GM12878 (cell line): Measurements from ENCODE around the gene C2CD5. TPM values are rescaled to one million over a fixed set of nuclear protein-coding genes. Genes with fewer than 3 reads are reported as not detected.

Experiments used
- ASH2L ChIP-seq: fragments of 300-600, 200-600 bp; sonication (generic); IDR thresholded peaks from 2 replicates; pipeline ENCODE4 v1.6.1; 2017; ENCODE audit warnings: low read depth, mild to moderate bottlenecking, borderline replicate concordance
- ATF7 ChIP-seq: fragments of 450-650 bp; IDR thresholded peaks from 2 replicates; pipeline ENCODE4 v1.6.1; 2016; ENCODE audit warnings: low read depth, mild to moderate bottlenecking
- CBFB ChIP-seq: IDR thresholded peaks from 2 replicates; pipeline ENCODE4 v1.6.1; 2016; ENCODE audit warnings: antibody characterized with exemption, low read depth
- CEBPZ ChIP-seq: fragments of 150-350 bp; IDR thresholded peaks from 2 replicates; pipeline ENCODE4 v1.6.1; 2016; ENCODE audit warnings: low read depth, low read length
- CREB1 ChIP-seq: IDR thresholded peaks from 2 replicates; pipeline ENCODE4 v1.6.1; 2012; ENCODE audit warnings: low read depth, mild to moderate bottlenecking, inconsistent platforms
- JUND ChIP-seq: IDR thresholded peaks from 2 replicates; pipeline ENCODE4 v1.6.1; 2012; ENCODE audit warnings: low read depth, mild to moderate bottlenecking, low read length, improper control_type of control experiment, moderate library complexity
- MLLT1 ChIP-seq: fragments of 450-650 bp; IDR thresholded peaks from 2 replicates; pipeline ENCODE4 v1.6.1; 2016; ENCODE audit warnings: mild to moderate bottlenecking
- MTA2 ChIP-seq: fragments of 450-650 bp; IDR thresholded peaks from 2 replicates; pipeline ENCODE4 v1.6.1; 2016; ENCODE audit warnings: low read depth, mild to moderate bottlenecking, moderate library complexity
- PBX3 ChIP-seq: IDR thresholded peaks from 2 replicates; pipeline ENCODE4 v1.6.1; 2011; ENCODE audit warnings: mild to moderate bottlenecking, low read depth, low read length, moderate library complexity; ENCODE audit not compliant: insufficient replicate concordance
- RUNX3 ChIP-seq: IDR thresholded peaks from 2 replicates; pipeline ENCODE4 v1.6.1; 2012; ENCODE audit warnings: low read length, inconsistent platforms
- SMAD5 ChIP-seq: IDR thresholded peaks from 2 replicates; pipeline ENCODE4 v1.6.1; 2016; ENCODE audit warnings: antibody characterized with exemption, low read depth
- SMC3 ChIP-seq: IDR thresholded peaks from 2 replicates; pipeline ENCODE4 v1.6.1; 2011; ENCODE audit warnings: low read length, improper control_type of control experiment, borderline replicate concordance
- SRF ChIP-seq, 2 experiments: IDR thresholded peaks; 2 replicates each; pipeline ENCODE4 v1.6.1; 2011; ENCODE audit warnings: low read depth in 2 of 2, low read length in 2 of 2, mild to moderate bottlenecking in 1 of 2, moderate library complexity in 1 of 2
- STAT1 ChIP-seq: fragments of 450-650 bp; conservative IDR thresholded peaks from 2 replicates; pipeline ENCODE4 v1.6.1; 2014; ENCODE audit warnings: antibody characterized with exemption, mild to moderate bottlenecking
- TARDBP ChIP-seq: IDR thresholded peaks from 2 replicates; pipeline ENCODE4 v1.6.1; 2016; ENCODE audit warnings: borderline replicate concordance
- TCF3 ChIP-seq: IDR thresholded peaks from 2 replicates; pipeline ENCODE4 v1.6.1; 2012; ENCODE audit warnings: low read depth, mild to moderate bottlenecking, low read length, borderline replicate concordance; ENCODE audit not compliant: insufficient read depth
- WRNIP1 ChIP-seq: IDR thresholded peaks from 2 replicates; pipeline ENCODE4 v1.6.1; 2011; ENCODE audit warnings: low read depth, low read length, improper control_type of control experiment, borderline replicate concordance
- ZBTB11 ChIP-seq: fragments of 450-650 bp; formaldehyde crosslinking; IDR thresholded peaks from 2 replicates; pipeline ENCODE4 v1.5.0; 2022; ENCODE audit warnings: mild to moderate bottlenecking, missing genetic modification characterization
- polyA plus RNA-seq, 11 experiments: library from polyadenylated mRNA; depleted of rRNA in 4 of 11; unstranded in 6 of 11; stranded (reverse) in 5 of 11; fragments of >200 nt; fragmentation: Nextera tagmentation in 4 of 11; fragmentation: Illumina TruSeq in 1 of 11; extraction: Ambion mirVana in 4 of 11; extraction: Trizol in 1 of 11; gene quantifications; 1 replicate in 1 of 11; 2 replicates in 10 of 11; pipeline versions ENCODE4 v1.2.1 to v1.2.3, GENCODE V29; 2011 to 2016; ENCODE audit warnings: inconsistent platforms in 2 of 11, missing spikeins in 2 of 11, low read depth in 1 of 11
- total RNA-seq, 4 experiments: library from RNA; depleted of rRNA in 3 of 4; stranded (reverse); fragments of >200 nt in 3 of 4; fragmentation: Illumina TruSeq in 1 of 4; extraction: Trizol in 1 of 4; gene quantifications; 2 replicates each; pipeline versions ENCODE4 v1.2.1 to v1.2.3, GENCODE V29; 2013 to 2021

C2CD5 gene
- total and polyA plus RNA-seq, 10 of the 15 experiments (the other 5 are each of a cell fraction or from before 2014, with no cell fraction given), result 7.7 to 55.0 (median 27.0) TPM

- TF ChIP-seq ZBTB11 (CRISPR knock-in tag) (no peak), TCF3 (0 out of 2 replicates have a peak, but pooled peaks have one; percentile 9), CEBPZ (0 out of 2 replicates have a peak, but pooled peaks have one; percentile 34), RUNX3 (peak; percentile 71), SMC3 (peak; percentile 15; the same call in 1 of the 2 replicates), SRF (IDR thresholded peaks at IDR 0.05; ENCODE audit: low read depth in 2 of 2, low read length in 2 of 2) (peak; percentile 82 to 98), WRNIP1 (peak; percentile 63; the same call in 1 of the 2 replicates), CREB1 (peak; percentile 90), CBFB (no peak), ATF7 (peak; percentile 77), MLLT1 (peak; percentile 100), STAT1 (peak; percentile 70; the same call in 1 of the 2 replicates), ASH2L (peak; percentile 82; the same call in 1 of the 2 replicates), SMAD5 (peak; percentile 72; the same call in 1 of the 2 replicates), JUND (peak; percentile 11; the same call in 1 of the 2 replicates), TARDBP (peak; percentile 89; the same call in 1 of the 2 replicates), PBX3 (peak; percentile 46), MTA2 (peak; percentile 33; the same call in 1 of the 2 replicates)
These were observed at the start of gene C2CD5 (continued) for GRCh38 chr12:22544038-22544979.
